ENCODE results near the gene ZNF883.
"Not testable (repeated sequence)": the region's sequence is repeated elsewhere in the genome, so short reads cannot be mapped to it uniquely, and the experiment has no call there.

The ZNF883 gene

DNA sequence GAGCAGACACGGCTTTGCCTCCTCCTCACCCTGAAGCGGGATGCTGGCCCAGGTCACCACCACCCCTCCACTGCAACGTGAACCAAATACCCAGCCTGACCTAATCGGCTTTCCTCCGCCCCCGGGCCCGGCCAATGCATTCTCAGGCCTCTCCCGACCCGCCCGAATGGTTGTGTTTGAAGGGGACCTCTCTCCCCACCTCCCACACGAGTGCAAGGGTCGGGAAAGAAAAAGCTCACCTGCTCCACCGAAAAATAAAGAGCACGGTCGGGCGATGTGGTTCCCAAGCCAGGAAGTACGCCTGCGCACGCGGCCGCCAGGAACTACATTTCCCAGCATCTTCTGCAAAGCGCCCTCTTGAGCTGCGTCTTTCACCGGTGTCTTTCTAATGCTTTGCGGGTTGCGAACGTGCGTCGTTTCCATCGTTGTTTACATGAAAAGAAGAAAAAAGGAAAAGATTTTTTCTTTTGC, at the start of gene ZNF883:
Gene ZNF883, minus strand, starts transcription at position 282 of the 471 bp plus-strand sequence.
- DNase-seq (ENCODE audit: low read depth in 1 of 2, low spot score in 1 of 2), result no peak

DNA sequence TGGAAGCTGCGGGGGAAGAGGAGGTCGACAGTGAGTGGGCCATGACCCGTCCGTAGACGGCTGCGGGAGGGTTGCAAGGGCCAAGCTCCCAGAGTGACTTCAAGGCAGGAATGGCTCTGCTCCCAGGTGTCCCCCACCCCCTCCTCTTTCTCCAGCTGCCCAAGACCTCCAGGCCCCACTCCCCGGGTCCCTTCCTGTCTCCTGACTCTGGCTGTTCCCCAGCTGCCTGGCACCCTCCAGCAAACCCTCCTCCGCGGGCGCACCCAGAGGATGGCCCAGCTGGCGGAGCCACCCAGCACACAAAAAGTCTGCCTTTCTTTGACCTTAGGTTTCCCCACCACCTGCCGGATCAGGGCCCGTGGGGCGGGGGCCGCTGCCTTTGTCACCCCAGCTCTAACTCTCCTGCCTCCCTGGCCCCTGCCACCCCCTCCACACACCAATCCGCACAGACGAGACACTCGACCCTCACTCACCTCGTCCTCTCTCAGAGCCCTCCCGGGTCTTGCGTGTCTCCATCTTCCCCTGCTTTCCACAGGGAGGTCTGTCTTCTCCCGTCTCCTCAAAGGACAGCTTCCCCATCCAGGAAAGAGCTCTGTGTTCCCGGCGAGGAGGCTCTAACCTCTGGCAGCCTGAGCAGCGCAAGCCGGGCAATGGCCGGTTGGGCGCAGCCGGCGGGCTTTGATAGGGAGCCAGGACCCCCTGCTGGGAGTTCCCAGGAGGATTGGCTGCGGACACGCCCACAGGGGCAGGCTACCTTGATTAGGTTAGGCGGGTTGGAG, 49.3 kb upstream of the ZNF883 start:
- DNase-seq (ENCODE audit: low read depth in 1 of 2, low spot score in 1 of 2), result not testable (repeated sequence)

DNA sequence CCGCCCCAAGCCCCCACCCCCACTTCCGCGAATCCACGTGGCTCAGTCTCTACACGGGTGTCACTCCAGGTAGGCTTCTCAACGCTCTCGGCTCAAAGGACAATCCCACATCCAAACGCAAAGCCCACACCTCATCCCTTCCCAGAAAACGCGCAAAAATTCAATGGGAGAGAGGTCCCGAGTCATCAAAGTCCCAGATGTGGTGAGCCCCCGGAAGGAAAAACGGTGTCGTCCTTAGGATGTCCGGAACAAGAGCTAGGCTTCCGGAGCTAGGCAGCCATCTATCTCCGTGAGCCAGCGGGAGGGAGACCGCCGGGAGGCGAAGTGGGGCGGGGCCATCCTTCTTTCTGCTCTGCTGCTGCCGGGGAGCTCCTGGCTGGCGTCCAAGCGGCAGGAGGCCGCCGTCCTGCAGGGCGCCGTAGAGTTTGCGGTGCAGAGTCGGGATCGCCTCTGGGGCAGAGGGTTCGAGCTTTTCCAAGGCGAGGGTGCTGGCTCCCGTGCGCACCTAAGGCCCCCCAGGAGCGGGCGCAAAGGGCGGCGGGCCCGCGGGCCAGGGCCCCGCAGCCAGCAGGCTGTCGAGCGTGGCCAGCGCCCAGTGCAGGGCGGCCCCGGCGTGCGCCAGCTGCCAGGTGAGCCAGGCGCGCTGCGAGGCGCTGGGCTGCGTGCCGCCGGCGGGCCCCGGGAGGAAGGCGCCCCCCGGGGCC, 47.7 kb upstream of the ZNF883 start:
- not testable (repeated sequence) for DNase-seq (ENCODE audit: low read depth in 1 of 2, low spot score in 1 of 2)

DNA sequence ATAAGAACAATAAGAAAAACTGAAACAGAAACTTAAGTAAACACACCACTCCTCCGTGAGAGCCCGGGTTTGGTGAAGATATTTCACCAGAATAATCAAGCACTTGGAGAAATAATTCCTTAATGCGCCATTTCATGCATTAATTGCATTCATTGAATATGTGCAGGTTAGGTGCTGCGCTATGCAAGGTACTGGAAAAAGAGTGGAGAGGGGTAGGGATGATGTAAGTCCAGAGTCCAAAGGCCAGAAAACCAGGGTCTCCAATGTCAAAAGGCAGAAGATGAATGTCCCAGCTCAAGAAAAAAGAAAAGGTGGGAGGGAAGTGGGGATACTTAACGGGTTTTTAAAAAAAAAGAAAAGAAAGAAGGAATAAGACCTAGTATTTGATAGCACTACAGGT, 45.2 kb upstream of the ZNF883 start:
- DNase-seq (ENCODE audit: low read depth in 1 of 2, low spot score in 1 of 2), result no peak

DNA sequence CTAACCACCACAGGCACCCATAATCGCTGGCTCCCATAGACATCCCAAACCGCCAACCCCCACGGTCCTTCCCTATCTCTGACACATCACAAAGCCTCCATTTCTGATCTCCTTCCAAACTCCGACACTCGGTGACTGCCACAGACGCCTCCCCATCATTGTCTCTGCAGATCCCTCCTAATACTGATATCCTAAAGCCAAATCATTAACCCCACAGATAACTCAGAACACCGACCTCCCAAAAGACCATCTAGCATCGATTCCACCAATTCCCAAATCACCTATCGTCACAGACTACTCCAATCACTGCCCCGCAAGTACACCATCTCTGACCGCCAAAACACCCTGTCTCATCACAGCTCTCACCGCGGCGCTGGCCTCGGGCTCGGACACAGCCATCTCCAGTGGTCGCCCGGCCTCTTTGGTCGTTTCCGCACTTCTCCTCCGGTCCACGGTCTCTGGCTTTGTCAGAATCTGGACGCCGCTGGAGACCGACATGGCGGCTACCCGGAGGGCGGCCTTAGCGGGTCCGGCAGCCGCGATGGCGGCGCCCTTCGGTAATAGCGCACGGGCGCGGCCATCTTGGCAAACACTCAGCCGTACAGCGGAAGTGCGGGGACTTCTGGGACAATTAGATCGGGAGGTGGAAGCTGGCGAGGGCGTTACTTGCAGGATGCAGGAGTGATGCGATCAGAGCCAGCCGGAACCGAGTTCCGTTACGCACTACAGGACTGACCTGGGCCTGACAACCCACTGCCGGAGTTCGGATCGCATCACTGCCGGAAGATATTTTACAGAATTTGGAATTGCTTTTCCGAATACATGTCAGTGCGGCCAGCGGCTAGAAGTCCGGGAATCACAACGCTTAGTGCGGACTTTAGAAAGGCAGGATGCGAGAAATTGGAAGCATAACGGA, 44.5 kb upstream of the ZNF883 start, which contains the start of gene ZFP37:
Gene ZFP37, minus strand, starts transcription at position 534 of the 916 bp plus-strand sequence. Its CDS starts 36 bp downstream, at position 498.
- peak; percentile 52 to 53 for DNase-seq (ENCODE audit: low read depth in 1 of 2, low spot score in 1 of 2)

DNA sequence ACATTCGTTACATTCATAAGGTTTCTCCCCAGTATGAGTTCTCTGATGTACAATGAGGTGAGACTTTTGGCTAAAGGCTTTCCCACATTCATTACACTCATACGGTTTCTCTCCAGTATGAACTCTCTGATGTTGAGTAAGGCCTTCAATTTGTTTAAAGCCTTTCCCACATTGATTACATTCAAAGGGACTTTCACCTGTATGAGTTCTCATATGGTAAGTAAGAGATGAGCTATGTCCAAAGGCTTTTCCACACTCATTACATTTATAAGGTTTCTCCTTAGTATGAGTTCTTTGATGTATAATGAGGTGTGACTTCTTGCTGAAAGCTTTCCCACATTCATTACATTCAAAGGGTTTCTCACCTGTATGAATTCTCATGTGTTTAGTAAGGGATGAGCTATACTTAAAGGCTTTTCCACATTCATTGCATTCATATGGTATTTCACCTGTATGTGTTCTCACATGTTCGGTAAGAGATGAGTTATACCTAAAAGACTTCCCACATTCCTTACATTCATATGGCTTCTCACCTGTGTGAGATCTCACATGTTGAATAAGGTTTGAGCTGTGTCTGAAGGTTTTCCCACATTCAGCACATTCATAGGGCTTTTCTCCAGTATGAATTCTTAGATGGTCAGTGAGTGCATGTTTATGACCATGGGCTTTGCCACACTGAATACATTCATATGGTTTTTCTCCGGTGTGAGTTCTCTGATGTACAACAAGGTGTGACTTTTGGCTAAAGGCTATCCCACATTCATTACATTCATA, 31.1 kb upstream of the ZNF883 start:
- DNase-seq (ENCODE audit: low read depth in 1 of 2, low spot score in 1 of 2), result no peak

DNA sequence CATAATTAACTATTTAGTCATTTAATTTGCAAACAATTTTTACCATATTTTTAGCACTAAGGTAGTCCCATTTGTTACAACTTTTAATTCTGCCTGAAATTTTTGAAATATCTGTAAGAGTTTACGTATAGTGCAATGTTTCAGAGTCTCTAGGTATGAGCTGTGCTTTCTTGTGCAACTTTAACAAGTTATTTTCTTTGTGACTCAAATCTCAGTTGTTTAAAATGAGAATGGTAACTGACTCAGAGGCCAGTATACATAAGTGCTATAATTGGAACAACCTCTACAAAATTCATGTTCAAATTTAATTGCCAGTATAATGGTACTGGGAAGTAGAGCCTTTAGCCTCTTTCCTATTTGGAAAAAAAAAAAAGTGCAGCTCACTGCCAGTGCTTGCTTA, 14.2 kb upstream of the ZNF883 start:
- DNase-seq (ENCODE audit: low read depth in 1 of 2, low spot score in 1 of 2), result no peak

DNA sequence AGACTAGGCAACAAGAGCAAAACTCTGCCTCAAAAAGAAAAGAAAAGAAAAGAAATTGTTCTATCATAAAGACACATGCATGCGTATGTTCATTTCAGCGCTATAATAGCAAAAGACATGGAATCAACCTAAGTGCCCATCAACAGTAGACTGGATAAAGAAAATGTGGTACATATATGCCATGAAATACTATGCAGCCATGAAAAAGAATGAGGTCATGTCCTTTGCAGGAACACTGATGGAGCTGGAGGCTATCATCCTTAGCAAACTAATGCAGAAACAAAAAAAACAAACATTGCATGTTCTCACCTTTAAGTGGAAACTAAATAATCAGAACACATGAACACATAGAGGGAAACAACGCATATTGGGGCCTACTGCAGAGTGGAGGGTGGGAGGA, 6.3 kb upstream of the ZNF883 start:
- DNase-seq (ENCODE audit: low read depth in 1 of 2, low spot score in 1 of 2), result no peak

DNA sequence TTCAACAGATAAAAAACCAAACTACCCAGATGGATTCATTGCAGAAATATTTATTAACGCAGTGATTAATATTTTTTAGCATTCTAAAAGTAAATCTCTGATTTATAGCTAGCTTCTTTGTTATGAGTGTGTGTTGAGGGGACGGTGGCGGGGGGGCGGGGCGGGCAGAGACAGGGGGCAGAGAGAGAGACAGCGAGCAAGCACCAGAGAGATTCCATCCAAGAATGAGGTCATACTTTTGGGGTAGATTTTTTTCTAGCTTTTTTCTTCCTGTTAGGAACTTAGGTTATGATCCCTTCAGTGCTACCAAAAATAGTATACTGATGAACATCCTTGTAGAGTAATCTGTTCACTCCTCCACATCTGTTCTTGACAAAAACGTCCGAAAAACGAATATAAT, 500 bp upstream of the ZNF883 start:
- DNase-seq (ENCODE audit: low read depth in 1 of 2, low spot score in 1 of 2), result no peak

DNA sequence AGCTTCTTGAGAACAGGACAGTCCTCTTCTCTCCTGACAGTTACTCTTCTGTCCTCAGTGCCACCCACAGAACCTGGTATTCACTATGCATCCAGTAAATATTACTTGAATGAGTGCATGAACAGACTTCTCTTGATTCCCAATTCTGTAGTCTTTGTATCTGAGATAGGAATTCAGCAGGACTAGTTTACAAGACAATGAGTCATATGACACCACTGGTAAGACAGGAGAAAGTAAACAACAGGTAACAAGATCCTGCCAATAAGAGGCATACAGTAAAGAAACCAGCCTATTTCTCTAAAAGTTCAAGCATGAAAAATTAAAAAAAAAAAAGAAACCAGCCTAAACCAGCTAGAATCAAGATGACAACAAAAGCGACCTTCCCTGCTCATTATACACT, 6.2 kb downstream of the ZNF883 start:
- DNase-seq (ENCODE audit: low read depth in 1 of 2, low spot score in 1 of 2), result no peak

DNA sequence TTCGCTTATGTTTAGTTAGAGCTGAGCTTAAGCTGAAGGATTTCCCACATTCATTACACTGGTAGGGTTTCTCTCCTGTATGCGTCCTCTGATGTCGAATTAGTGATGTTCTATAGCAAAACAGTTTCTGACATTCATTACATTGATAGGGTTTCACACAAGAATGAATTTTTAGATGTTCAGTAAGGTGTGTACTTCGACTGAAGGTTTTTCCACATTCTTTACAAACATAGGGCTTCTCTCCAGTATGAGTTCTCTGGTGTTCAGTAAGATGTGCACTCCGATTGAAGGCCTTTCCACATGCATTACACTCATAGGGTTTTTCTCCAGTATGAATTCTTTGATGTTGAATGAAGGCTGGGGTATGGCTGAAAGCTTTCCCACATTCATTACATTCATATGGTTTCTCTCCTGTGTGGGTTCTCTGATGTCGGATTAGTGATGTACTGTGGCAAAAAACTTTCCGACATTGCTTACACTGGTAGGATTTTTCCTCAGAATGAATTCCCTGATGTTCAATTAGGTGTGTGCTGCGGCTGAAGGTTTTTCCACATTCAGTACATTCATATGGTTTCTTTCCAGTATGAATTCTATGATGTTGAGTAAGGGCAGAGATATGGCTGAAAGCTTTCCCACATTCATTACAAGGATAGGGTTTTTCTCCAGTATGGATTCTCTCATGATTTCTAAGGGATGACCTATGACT, 14.6 kb downstream of the ZNF883 start:
- no peak for DNase-seq (ENCODE audit: low read depth in 1 of 2, low spot score in 1 of 2)

DNA sequence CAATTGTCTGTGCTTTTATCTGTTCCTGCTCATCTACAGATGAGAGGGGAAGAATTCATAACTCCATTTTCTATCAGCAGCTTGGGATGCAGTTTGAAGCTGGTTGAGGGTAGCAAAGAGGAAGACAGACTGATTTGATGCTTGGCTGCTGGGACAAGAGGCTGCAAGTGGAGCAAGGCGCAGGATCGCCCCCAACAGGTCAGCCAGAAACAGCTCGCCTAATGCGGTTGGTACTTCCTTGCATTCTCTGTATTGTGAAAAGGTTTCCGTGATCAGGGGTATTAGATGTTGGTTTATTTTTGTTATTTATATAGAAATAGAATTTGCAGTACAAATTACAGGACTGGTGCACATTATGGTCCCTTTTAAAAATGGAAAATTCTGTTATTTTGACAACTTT, 40.6 kb downstream of the ZNF883 start:
- DNase-seq (ENCODE audit: low read depth in 1 of 2, low spot score in 1 of 2), result no peak

DNA sequence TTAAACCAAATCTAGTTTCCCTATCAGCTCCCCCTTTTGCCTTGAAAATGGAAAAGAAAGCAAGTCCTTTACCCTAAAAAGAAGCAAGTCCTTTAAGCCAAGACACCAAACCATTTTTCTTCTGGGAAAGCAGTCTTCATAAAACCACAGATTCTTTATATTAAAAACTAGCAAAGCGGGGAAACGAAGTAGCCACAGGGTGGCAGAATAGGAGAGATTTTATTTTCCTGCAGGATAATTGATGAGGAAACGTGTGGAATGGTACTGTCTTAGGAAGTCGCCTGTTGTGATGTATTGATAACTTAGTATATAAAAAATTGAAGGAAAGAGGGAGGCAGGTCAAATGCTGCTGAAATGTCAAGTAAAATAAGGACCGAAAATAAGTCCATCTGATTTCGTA, 41.1 kb downstream of the ZNF883 start:
- DNase-seq (ENCODE audit: low read depth in 1 of 2, low spot score in 1 of 2), result no peak

DNA sequence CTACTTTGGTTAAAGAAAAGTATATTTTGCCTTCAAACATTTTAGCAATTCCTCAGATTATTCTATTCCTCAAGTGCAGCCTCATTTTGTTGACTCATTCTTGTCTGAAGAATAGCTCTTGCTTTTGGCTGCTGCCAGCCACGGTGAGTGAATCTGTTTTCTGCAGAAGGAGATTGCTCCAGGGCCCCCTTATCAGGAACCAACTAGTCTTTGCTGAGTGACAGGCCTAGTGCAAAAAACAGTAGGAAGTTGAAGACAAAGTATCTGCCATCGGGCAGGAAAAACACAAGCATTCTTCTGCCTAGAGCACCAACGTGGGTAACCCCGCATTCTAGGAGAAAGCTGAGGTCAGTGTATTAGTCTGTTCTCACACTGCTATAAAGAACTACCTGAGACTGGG, 42.3 kb downstream of the ZNF883 start:
- no peak for DNase-seq (ENCODE audit: low read depth in 1 of 2, low spot score in 1 of 2)

DNA sequence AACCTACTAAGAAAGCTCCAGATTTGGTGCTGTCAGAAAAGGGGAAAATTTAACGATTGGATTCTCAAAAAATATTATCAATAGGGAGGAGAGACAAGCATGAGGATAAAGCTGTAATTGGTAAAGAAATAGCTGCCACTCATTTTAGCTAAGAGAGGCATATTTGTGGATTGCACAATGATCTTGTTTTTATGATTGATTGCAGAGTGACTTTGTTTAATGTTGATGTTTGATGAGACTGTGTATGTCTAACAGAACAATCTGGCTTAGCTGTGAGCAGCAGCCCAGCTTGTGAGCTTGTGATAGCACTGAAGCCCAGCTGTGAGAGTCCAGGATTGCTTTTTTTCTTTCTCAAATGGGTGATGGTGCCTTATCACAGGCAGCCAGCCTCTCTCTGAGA, 56.4 kb downstream of the ZNF883 start:
- no peak for DNase-seq (ENCODE audit: low read depth in 1 of 2, low spot score in 1 of 2)

DNA sequence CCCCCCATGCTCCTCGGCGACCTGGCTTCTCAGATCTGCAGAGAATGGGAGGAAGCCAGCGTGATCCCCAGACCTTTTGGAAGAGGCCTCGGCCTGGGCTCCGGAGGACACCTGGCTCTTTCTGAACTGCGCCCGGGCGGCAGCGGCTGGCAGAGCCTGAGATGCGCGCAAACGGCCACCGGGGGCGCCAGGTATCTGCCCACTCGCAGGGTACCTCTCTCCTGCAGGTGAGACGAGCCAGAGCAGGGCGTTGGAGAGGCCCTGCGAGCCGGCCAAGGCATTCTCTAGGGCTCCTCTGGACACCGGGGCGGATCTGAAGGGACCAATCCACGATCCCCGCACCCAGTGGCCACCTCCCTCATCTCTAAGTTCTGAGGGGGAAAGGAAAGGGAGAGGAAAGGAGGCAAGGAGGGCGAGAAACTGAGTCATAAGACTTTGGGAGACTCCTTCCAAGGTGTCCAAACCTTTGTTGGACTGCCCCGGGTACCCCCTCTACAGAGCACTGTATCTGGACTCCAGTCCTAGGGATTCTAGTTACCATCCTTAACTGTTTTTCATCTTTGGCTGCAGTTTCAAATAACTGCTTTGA, 66.3 kb downstream of the ZNF883 start:
- no peak for DNase-seq (ENCODE audit: low read depth in 1 of 2, low spot score in 1 of 2)

DNA sequence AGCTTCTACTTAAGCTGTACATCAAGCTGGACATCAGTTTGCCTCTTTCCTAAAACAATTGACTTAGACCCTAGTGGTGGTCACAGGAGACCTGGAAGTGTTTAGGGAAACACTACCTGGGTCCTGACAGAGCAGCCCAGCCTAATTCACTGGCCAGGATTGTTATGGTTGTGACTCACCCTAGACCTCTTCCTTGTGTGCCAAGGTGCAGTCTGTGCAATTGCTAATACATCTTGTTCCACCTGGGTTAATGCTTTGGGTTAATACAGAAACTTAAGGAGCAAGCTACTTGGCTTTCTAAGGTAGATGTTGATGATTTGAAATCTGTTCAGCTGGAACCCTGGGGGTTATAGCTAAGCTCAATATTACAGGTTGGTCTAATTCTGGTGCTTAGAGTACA, 72.6 kb downstream of the ZNF883 start:
- DNase-seq (ENCODE audit: low read depth in 1 of 2, low spot score in 1 of 2), result no peak

DNA sequence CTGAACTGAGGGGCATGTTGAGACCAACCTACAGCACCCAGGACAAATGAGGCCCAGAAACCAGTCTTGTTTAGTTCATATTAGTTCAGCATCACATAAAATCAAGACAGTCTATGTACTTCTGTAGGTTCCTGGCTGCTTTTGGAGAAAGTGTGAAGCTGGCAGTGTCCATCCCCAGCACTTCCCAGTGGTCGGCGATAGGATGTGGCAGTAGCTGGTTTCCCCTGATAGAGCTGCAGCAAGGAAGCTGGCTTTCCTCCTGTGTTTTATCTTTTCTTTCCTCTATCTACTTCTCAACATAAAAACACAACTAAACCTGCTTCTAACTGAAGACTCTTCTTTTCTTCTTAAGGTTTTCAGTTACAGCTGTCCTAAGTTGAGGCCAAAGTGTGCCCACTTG, 78.3 kb downstream of the ZNF883 start:
- no peak for DNase-seq (ENCODE audit: low read depth in 1 of 2, low spot score in 1 of 2)

DNA sequence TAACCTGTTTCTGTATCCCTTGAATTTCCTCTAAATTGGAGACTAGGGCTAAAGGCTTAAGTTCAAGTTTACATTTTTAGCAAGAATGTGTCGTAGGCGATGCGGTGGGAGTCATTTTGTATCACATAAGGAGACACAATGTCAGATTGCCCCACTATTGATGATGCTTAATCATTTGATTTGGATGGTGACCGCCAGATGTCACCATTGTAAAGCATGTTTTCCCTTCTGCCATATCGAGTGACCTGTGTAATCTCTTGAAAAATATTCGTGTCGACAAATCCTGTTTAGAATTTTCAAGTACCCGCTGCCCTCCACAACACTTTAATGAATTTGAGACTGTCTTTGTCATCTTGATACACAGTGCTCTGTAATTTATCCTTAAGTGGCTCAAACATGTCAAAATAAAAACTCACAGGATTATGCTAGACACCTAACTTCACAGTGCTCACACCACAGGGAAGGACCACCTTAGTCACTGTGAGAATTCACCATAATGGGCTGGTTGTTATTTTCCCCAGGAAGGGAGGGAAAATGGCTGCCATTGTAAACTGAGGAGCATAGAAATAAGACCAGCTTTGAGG, 86.8 kb downstream of the ZNF883 start:
- DNase-seq (ENCODE audit: low read depth in 1 of 2, low spot score in 1 of 2), result no peak
